ENCODE data around the gene GSE1.

DNA sequence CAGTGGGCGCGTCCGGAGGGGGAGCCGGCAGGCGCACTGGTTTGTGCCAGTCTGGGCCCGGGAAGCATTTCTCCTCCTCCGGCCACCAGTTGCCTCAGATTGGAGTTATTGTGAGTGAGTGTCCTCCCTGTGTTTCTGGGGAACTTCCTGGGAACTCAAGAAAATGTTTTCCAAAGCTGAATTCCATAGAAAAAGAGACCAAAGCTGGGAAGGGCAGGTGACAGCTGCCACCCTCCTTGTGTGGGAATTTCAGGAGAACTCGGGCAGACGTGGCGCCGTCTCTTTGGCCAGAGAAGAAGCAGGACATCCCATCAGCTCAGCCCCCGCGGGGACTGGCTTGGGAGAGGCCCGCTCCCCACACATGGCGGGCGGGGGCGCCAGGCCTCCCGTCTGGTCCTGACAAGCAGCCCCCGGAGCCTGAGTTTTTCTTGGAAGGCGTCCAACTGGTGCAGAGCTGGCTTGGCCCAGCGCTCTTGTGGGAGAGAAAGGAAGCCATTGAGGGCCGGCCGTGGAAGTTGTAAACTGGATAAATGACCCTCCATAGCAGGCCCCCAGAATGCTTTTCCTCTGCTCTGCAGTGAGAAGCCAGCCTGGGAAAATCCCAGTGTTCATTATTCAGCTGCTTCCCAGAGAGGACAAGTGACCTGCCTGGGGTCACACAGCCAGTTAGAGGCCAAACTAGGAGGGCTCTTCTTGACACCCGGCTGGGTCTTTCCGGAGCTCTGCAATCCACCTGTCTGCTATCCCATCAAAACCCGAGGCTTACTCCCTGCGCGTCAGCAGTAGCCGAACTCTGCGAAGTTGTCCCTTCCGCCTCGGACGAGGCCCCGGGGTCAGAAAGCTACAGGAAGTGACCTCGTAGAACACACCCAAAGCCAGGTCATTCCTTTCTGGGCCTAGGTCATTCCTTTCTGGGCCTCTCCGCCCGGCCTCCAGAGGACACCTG lies 39.2 kb upstream of the GSE1 start:
- TF ChIP-seq, protein P1, sequence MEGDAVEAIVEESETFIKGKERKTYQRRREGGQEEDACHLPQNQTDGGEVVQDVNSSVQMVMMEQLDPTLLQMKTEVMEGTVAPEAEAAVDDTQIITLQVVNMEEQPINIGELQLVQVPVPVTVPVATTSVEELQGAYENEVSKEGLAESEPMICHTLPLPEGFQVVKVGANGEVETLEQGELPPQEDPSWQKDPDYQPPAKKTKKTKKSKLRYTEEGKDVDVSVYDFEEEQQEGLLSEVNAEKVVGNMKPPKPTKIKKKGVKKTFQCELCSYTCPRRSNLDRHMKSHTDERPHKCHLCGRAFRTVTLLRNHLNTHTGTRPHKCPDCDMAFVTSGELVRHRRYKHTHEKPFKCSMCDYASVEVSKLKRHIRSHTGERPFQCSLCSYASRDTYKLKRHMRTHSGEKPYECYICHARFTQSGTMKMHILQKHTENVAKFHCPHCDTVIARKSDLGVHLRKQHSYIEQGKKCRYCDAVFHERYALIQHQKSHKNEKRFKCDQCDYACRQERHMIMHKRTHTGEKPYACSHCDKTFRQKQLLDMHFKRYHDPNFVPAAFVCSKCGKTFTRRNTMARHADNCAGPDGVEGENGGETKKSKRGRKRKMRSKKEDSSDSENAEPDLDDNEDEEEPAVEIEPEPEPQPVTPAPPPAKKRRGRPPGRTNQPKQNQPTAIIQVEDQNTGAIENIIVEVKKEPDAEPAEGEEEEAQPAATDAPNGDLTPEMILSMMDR (IDR thresholded peaks at IDR 0.05; ENCODE audit: low read depth, low read length): no peak
- TF ChIP-seq POLR2A (IDR thresholded peaks at IDR 0.05; ENCODE audit: extremely low read depth, insufficient read length): no peak
- TF ChIP-seq, protein P2, sequence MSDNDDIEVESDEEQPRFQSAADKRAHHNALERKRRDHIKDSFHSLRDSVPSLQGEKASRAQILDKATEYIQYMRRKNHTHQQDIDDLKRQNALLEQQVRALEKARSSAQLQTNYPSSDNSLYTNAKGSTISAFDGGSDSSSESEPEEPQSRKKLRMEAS (IDR thresholded peaks at IDR 0.05; ENCODE audit: low read depth, low read length): no peak

Data from NB4 (cell line).